ENCODE results near the gene RIMBP2.

DNA sequence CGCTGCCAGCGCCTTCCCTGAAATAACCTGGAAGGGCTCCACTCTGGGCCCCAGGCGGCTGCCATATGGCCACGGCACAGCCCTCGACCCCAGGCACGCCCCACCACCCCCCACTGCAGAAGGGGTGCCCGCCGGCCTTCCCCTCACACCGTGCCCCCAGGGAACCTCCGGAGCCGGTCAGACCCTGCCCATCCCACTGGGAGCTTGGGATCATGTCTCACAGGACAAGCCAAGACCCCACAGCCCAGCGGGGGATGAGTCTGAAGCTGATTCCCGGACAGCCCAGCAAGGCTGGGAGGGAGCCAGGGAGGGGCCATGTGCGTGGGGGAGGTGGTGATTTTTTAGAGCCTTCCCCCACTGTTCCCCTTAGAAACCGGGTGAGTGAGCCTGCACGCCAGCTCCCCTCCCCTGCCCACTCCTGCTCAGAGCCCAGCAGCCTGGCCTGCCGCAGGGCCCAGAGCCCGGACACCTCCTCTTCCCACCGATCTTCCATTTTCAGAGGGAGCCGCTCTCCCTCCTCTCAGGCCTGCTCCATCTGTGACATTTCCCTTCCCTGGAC, 1.4 kb downstream of the RIMBP2 start:
- TF ChIP-seq, protein P1, sequence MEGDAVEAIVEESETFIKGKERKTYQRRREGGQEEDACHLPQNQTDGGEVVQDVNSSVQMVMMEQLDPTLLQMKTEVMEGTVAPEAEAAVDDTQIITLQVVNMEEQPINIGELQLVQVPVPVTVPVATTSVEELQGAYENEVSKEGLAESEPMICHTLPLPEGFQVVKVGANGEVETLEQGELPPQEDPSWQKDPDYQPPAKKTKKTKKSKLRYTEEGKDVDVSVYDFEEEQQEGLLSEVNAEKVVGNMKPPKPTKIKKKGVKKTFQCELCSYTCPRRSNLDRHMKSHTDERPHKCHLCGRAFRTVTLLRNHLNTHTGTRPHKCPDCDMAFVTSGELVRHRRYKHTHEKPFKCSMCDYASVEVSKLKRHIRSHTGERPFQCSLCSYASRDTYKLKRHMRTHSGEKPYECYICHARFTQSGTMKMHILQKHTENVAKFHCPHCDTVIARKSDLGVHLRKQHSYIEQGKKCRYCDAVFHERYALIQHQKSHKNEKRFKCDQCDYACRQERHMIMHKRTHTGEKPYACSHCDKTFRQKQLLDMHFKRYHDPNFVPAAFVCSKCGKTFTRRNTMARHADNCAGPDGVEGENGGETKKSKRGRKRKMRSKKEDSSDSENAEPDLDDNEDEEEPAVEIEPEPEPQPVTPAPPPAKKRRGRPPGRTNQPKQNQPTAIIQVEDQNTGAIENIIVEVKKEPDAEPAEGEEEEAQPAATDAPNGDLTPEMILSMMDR (IDR thresholded peaks at IDR 0.05), result no peak
- no peak for TF ChIP-seq POLR2A (IDR thresholded peaks at IDR 0.05)
